Raji (cell line): ENCODE measurements around the gene KMT5B.

Experiments used
- POLR2A ChIP-seq: IDR thresholded peaks from 2 replicates; pipeline ENCODE4 v1.6.1; 2011; ENCODE audit warnings: low read depth, low read length, control low read depth; ENCODE audit not compliant: insufficient read depth

KMT5B gene

GRCh38 chr11:68223275-68223674 lies 10.2 kb upstream of the KMT5B start:
- no peak for TF ChIP-seq POLR2A

- no peak for TF ChIP-seq POLR2A
Measured at GRCh38 chr11:68221406-68221805, 8.3 kb upstream of the KMT5B start.

GRCh38 chr11:68216171-68216938 lies 3.3 kb upstream of the KMT5B start:
- no peak for TF ChIP-seq POLR2A

- no peak for TF ChIP-seq POLR2A
Measured at GRCh38 chr11:68215524-68216170, 2.6 kb upstream of the KMT5B start.

- no peak for TF ChIP-seq POLR2A
Measured at GRCh38 chr11:68215087-68215445, 2.0 kb upstream of the KMT5B start.

GRCh38 chr11:68214173-68215086 lies 1.3 kb upstream of the KMT5B start:
- no peak for TF ChIP-seq POLR2A

GRCh38 chr11:68213555-68214172 lies 568 bp upstream of the KMT5B start:
- TF ChIP-seq POLR2A = peak; percentile 89

GRCh38 chr11:68212421-68213134 lies 518 bp downstream of the KMT5B start:
- no peak for TF ChIP-seq POLR2A

- TF ChIP-seq POLR2A = no peak
Measured at GRCh38 chr11:68211546-68211945, 1.6 kb downstream of the KMT5B start.

- TF ChIP-seq POLR2A = no peak
Measured at GRCh38 chr11:68206211-68206610, 6.9 kb downstream of the KMT5B start.

- TF ChIP-seq POLR2A = no peak
Measured at GRCh38 chr11:68204402-68204801, 8.7 kb downstream of the KMT5B start.

- no peak for TF ChIP-seq POLR2A
Measured at GRCh38 chr11:68202165-68202564, 10.9 kb downstream of the KMT5B start.

GRCh38 chr11:68201492-68201891 lies 11.6 kb downstream of the KMT5B start:
- TF ChIP-seq POLR2A = no peak

- TF ChIP-seq POLR2A = no peak
Measured at GRCh38 chr11:68200639-68201038, 12.5 kb downstream of the KMT5B start.
